Caco-2 (cell line): ENCODE measurements around the gene FOXRED1. TPM values are rescaled to one million over a fixed set of nuclear protein-coding genes. Genes with fewer than 3 reads are reported as not detected.

Experiments
- BruUV-seq: library from RNA; stranded (reverse); fragments of 400-500 nt; replicated peaks from 2 replicates; lab custom pipeline; 2021; lab: Mats Ljungman, UMichigan
- CTCF ChIA-PET: fragments of 300-600 bp; sonication (Branson Sonifier 250); formaldehyde crosslinking; loops from one replicate; lab custom pipeline; 2022; ENCODE audit warnings: antibody characterized with exemption; lab: Charles Lee
- POLR2A ChIA-PET: fragments of 300-600 bp; sonication (Branson Sonifier 250); formaldehyde crosslinking; loops from one replicate; lab custom pipeline; 2022; ENCODE audit warnings: antibody characterized with exemption; lab: Charles Lee
- DNase-seq, 2 experiments: peaks; one replicate each; pipeline versions ENCODE4 v3.0.0 to v3.0.0-alpha.2; 2020 to 2022
- H3K27me3 ChIP-seq: replicated peaks from 2 replicates; pipeline ENCODE4 v1.6.0; 2011; ENCODE audit warnings: low read length; ENCODE audit not compliant: control insufficient read depth, insufficient read depth
- H3K36me3 ChIP-seq: 2 replicates; pipeline ENCODE4 v1.5.1; 2011; ENCODE audit warnings: low read length; ENCODE audit not compliant: control insufficient read depth, insufficient read depth
- H3K4me1 ChIP-seq: fragments of 250-450 bp; sonication (Bioruptor Pico); 2 replicates; pipeline ENCODE4 v1.5.1; 2020; ENCODE audit warnings: mild to moderate bottlenecking
- H3K4me3 ChIP-seq: 2 replicates; pipeline ENCODE4 v1.5.1; 2011; ENCODE audit warnings: low read depth, mild to moderate bottlenecking, control low read depth, low read length
- H3K9me3 ChIP-seq: fragments of 250-450 bp; sonication (Bioruptor Pico); 2 replicates; pipeline ENCODE4 v1.5.1; 2020; ENCODE audit warnings: mild to moderate bottlenecking, moderate library complexity
- H3K27ac Mint-ChIP-seq: one replicate; pipeline ENCODE4 v1.8.0; 2022; ENCODE audit warnings: mixed read lengths; ENCODE audit not compliant: unreplicated experiment
- H3K27me3 Mint-ChIP-seq: one replicate; pipeline ENCODE4 v1.8.0; 2022; ENCODE audit warnings: mixed read lengths; ENCODE audit not compliant: insufficient read depth, unreplicated experiment
- H3K36me3 Mint-ChIP-seq: one replicate; pipeline ENCODE4 v1.8.0; 2022; ENCODE audit warnings: mild to moderate bottlenecking, mixed read lengths; ENCODE audit not compliant: insufficient read depth, unreplicated experiment
- H3K4me1 Mint-ChIP-seq: one replicate; pipeline ENCODE4 v1.8.0; 2022; ENCODE audit warnings: low read depth, mixed read lengths; ENCODE audit not compliant: unreplicated experiment
- H3K4me3 Mint-ChIP-seq: one replicate; pipeline ENCODE4 v1.8.0; 2022; ENCODE audit warnings: mild to moderate bottlenecking, moderate library complexity, mixed read lengths; ENCODE audit not compliant: unreplicated experiment
- H3K9me3 Mint-ChIP-seq: one replicate; pipeline ENCODE4 v1.8.0; 2022; ENCODE audit warnings: mixed read lengths; ENCODE audit not compliant: unreplicated experiment
- intact Hi-C: fragments of 100-400 bp; cut with micrococcal nuclease; formaldehyde crosslinking; loops from one replicate; pipeline ENCODE4 v1.10.0; 2022; ENCODE audit not compliant: unreplicated experiment
- total RNA-seq: library from RNA; stranded (reverse); gene quantifications from 2 replicates; pipeline ENCODE4 v1.2.3, GENCODE V29; 2022
- TF ChIP-seq, protein P1 (sequence below), 2 experiments: fragments of 200-600 bp in 1 of 2; IDR thresholded peaks; 1 replicate in 1 of 2; 2 replicates in 1 of 2; pipeline versions ENCODE4 v1.5.1 to v1.8.0; 2011 to 2022; ENCODE audit warnings: antibody characterized with exemption in 1 of 2, control low read depth in 1 of 2, inconsistent platforms in 1 of 2, low read depth in 1 of 2, low read length in 1 of 2, mild to moderate bottlenecking in 1 of 2, moderate library complexity in 1 of 2; ENCODE audit not compliant: insufficient read depth in 1 of 2, severe bottlenecking in 1 of 2, unreplicated experiment in 1 of 2

Gene FOXRED1
- total RNA-seq, 1 experiment from 2014 or later = 91.7 TPM

- no peak for DNase-seq
- CTCF ChIA-PET = no interaction called here
- BruUV-seq = no TSS peak
- intact Hi-C loops = no loop called here
- no peaks in the 10 kb centered on the region for H3K27me3 ChIP-seq
- peaks cover 19% of the 10 kb centered on the region for H3K36me3 Mint-ChIP-seq
- no peak overlapping the region for H3K4me3 ChIP-seq
- H3K36me3 ChIP-seq = no peaks in the 10 kb centered on the region
- TF ChIP-seq, protein P1, sequence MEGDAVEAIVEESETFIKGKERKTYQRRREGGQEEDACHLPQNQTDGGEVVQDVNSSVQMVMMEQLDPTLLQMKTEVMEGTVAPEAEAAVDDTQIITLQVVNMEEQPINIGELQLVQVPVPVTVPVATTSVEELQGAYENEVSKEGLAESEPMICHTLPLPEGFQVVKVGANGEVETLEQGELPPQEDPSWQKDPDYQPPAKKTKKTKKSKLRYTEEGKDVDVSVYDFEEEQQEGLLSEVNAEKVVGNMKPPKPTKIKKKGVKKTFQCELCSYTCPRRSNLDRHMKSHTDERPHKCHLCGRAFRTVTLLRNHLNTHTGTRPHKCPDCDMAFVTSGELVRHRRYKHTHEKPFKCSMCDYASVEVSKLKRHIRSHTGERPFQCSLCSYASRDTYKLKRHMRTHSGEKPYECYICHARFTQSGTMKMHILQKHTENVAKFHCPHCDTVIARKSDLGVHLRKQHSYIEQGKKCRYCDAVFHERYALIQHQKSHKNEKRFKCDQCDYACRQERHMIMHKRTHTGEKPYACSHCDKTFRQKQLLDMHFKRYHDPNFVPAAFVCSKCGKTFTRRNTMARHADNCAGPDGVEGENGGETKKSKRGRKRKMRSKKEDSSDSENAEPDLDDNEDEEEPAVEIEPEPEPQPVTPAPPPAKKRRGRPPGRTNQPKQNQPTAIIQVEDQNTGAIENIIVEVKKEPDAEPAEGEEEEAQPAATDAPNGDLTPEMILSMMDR (IDR thresholded peaks at IDR 0.05; ENCODE audit: insufficient read depth in 1 of 2, low read depth in 1 of 2, low read length in 1 of 2, severe bottlenecking in 1 of 2, unreplicated experiment in 1 of 2) = no peak
- H3K4me1 Mint-ChIP-seq = no peaks in the 10 kb centered on the region
- no peak overlapping the region for H3K4me3 Mint-ChIP-seq
- no peaks in the 10 kb centered on the region for H3K27me3 Mint-ChIP-seq
- no peaks in the 10 kb centered on the region for H3K9me3 ChIP-seq
- H3K4me1 ChIP-seq = no peaks in the 10 kb centered on the region
- no peaks in the 10 kb centered on the region for H3K9me3 Mint-ChIP-seq
- H3K27ac Mint-ChIP-seq = no peak overlapping the region
- POLR2A ChIA-PET = no interaction called here
Observed at GRCh38 chr11:126233391-126233790, 35.6 kb upstream of the FOXRED1 start.

GRCh38 chr11:126246636-126247035 lies 22.3 kb upstream of the FOXRED1 start:
- no peak for DNase-seq
- Mint-ChIP-seq H3K27ac (no peak overlapping the region), H3K4me1 (no peaks in the 10 kb centered on the region), H3K36me3 (peaks cover 74% of the 10 kb centered on the region), H3K27me3 (no peaks in the 10 kb centered on the region), H3K4me3 (no peak overlapping the region), H3K9me3 (no peaks in the 10 kb centered on the region)
- ChIA-PET CTCF (no interaction called here), POLR2A (no interaction called here)
- Histone ChIP-seq H3K4me3 (no peak overlapping the region), H3K27me3 (no peaks in the 10 kb centered on the region), H3K36me3 (peaks cover 2% of the 10 kb centered on the region; the same call in 1 of the 2 replicates), H3K4me1 (no peaks in the 10 kb centered on the region), H3K9me3 (no peaks in the 10 kb centered on the region)
- intact Hi-C loops = no loop called here
- TF ChIP-seq, protein P1 (IDR thresholded peaks at IDR 0.05; ENCODE audit: insufficient read depth in 1 of 2, low read depth in 1 of 2, low read length in 1 of 2, severe bottlenecking in 1 of 2, unreplicated experiment in 1 of 2) = no peak
- no TSS peak for BruUV-seq

DNA sequence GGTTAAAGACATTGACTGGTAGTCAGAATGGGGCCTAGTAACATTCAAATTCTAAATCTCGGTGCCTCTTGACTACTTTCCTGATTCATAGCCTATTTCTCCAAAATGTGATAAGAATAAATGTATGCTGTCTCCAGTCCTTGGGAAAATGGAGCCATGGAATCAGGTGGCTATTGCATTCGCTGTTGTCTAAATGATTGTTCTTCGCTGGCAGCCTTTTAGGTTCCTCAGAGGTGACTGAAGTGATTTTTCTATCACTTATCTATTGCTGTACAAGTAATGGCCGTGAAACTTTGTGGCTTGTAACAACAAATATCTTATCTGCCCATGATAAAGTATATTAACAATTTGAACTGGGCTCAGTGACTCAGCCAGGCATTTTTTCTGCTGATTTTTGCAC lies 15.7 kb upstream of the FOXRED1 start:
- Mint-ChIP-seq H3K27ac (no peak overlapping the region), H3K36me3 (peaks cover 85% of the 10 kb centered on the region), H3K4me3 (no peak overlapping the region), H3K4me1 (no peaks in the 10 kb centered on the region), H3K9me3 (no peaks in the 10 kb centered on the region), H3K27me3 (no peaks in the 10 kb centered on the region)
- no peaks in the 10 kb centered on the region for H3K4me1 ChIP-seq
- TF ChIP-seq, protein P1 (IDR thresholded peaks at IDR 0.05; ENCODE audit: insufficient read depth in 1 of 2, low read depth in 1 of 2, low read length in 1 of 2, severe bottlenecking in 1 of 2, unreplicated experiment in 1 of 2) = no peak
- no peaks in the 10 kb centered on the region for H3K36me3 ChIP-seq
- ChIA-PET POLR2A (no interaction called here), CTCF (no interaction called here)
- no peak overlapping the region for H3K4me3 ChIP-seq
- DNase-seq = no peak
- intact Hi-C loops = no loop called here
- no TSS peak for BruUV-seq
- no peaks in the 10 kb centered on the region for H3K9me3 ChIP-seq
- H3K27me3 ChIP-seq = no peaks in the 10 kb centered on the region
